SW 1271 (cell line): Measurements from ENCODE around the gene GGPS1.
"Not testable (repeated sequence)": the region's sequence is repeated elsewhere in the genome, so short reads cannot be mapped to it uniquely, and the experiment has no call there.

Experiments used
- DNase-seq, 2 experiments: peaks; one replicate each; lab custom pipeline; 2025; lab: John Stamatoyannopoulos, UW

The GGPS1 gene

DNA sequence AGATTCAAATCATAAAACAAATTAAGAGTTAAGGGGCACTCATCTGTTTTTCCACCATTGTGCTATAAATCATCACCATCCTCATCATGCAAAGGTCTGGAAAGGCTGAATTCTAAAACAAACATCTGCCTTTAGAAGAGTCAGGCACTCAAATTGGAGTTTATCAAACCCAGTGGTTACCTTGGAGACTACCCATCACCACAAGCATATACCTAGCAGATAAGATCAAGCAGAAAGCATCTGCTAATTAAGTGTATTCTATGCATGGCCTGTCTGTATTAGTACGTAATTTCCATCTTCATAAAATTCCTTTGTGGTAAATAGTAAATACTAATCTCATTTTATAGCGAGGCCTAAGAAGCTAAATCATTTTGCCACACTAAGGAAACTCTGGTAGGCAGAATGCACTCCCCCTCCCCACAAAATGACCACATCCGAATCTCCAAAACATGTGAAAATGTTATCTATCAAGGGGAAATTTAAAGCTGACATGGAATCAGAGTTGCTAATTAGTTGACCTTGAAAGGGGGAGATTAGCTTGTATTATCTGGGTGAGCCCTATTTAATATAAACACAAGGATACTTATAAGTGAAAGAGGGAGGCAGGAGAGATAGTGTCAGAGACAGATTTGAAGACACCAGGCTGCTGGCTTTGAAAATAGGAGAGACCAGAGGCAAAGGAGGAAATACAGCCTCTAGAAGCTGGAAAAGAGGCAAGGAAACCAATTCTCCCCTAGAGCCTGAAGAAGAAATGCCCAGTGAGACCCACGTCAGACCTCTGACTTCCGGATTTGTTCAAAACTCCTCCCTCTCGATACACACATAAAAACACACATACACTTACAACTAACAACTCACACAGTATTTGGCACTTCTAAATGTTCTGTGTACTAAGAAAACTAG lies 23.6 kb upstream of the GGPS1 start:
- no peak for DNase-seq

DNA sequence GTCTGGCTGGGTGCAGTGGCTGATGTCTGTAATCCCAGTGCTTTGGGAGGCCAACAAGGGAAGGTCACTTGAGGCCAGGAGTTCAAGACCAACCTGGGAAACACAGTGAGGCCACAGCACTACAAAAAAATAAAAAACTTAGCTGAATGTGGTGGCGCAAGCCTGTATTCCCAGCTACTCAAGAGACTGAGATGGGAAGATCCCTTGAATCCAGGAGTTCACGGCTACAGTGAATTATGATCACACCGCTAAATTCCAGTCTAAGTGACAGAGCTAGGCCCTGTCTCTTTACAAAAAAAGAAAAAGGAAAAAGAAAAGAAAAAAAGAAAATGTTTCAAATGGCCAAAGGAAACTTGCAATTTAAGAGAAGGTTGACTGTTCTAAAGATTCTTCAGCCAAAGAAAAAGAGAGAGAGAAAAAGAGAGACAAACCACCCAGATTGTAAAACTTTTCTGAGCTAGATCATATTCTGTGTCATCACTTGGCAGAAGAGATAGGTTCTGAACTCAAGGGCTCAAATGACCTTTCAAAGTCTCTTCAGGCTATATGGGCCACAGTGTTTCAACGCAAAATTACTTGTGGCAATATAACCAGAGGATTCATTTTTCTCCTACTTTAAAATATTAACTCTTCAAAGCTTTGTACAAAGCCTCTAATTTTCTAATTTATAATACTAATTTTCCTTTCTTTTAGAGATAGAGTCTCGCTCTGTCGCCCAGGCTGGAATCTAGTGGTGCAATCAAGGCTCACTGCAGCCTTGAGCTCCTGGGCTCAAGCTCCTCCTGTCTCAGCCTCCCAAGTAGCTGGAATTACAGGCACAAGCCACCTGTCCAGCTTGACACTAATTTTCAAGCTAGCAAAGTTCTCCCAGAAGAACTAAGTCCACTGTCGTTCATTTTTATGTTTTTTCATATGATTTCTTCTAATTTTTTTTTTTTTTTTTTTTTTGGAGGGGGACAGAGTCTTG lies 20.9 kb upstream of the GGPS1 start:
- DNase-seq, result no peak

DNA sequence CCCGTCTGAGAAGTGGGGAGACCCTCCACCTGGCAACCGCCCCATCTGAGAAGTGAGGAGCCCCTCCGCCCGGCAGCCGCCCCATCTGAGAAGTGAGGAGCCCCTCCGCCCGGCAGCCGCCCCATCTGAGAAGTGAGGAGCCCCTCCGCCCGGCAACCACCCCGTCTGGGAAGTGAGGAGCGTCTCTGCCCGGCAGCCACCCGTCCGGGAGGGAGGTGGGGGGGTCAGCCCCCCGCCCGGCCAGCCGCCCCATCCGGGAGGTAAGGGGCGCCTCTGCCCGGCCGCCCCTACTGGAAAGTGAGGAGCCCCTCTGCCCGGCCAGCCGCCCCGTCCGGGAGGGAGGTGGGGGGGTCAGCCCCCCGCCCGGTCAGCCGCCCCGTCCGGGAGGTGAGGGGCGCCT lies 19.2 kb upstream of the GGPS1 start:
- not testable (repeated sequence) for DNase-seq

DNA sequence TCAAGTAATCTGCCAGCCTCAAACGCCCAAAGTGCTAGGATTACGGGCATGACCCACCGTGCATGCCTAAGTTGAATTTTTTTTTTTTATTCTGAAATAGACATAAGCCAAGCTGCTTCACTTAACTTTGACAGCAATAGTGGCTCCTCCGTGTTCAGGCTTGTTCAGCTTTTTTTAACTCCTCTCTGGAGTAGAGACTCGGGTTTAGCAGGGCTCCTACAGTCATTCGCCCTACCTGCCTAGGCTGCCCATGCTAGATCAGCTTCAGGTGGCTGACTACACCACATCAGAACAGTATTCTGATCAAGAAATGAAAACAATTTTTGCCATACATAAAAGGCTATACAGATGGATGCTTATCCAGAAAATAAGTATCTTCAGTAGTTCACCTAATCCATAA lies 15.1 kb upstream of the GGPS1 start:
- DNase-seq, result no peak

DNA sequence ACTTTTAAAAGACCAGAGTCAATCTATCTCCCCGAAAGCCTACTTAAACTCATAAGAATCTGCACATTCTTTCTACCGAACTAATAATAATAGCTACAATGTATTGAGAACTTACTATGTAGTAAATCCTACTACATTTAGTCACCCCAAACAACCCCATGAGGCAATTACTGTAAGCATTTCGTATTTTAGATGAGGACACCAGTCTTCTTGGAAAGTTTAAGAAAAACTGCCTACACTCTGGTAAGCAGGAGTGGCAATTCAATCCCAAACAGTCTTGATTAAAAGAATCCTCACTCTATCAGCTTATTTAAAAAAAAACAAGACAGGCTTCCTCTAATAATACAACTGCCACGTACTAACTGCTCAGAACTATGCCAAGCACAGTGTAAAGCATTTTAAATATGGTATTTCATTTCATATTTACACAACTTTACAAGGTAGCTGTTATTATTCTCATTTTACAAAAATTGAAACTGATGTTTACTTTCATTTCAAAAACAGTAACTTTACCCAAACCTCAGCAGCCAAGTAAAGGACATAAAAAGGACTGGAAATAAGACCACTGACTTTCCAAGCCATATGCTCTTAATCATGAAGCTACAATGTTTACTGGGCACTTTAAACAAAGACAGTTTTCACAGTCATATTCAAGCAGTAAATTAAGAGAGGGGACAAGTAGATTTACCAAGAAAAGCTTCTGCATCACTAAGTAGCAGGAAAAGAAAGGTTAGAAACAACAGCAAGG lies 14.3 kb upstream of the GGPS1 start:
- DNase-seq, result no peak

GRCh38 chr1:235315173-235315572 lies 13.2 kb upstream of the GGPS1 start:
- no peak for DNase-seq

- DNase-seq, result no peak
Measured at GRCh38 chr1:235315735-235316134, 12.6 kb upstream of the GGPS1 start.

DNA sequence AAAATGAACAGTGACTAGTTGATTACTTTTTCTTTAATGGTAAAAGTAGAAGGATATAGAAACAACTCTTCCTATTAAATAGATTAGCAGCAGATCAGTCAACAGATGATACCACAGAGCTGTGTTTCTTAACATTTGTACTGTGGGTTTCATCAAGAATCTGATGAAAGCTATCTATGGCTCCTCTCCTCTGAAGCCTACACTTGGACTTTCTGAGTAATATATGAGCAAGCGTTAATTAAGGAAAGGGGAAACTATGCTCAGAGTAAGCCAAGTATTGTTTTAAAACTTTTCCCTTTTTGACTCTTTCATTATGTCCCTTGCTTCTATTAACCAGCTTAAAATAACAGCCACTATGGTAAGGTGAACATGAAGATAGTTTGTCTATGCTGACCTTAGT lies 11.2 kb upstream of the GGPS1 start:
- no peak for DNase-seq

DNA sequence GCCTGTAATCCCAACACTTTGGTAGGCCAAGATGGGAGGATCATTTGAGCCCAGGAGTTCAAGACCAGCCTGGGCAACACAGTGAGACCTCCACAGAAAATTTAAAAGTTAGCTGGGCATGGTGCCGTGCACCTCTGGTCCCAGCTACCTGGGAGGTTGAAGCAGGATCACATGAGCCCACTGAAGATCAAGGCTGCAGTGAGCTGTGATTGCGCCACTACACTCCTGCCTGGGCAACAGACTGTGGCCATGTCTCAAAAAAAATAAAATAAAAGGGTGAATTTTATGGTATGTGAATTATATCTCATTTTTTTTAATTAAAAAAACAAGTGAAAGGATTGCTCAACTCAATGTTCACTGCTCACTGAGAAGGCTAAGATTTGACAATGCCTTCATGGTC lies 9.1 kb upstream of the GGPS1 start:
- DNase-seq, result no peak

GRCh38 chr1:235320521-235321179 lies 7.7 kb upstream of the GGPS1 start:
- DNase-seq, result no peak

DNA sequence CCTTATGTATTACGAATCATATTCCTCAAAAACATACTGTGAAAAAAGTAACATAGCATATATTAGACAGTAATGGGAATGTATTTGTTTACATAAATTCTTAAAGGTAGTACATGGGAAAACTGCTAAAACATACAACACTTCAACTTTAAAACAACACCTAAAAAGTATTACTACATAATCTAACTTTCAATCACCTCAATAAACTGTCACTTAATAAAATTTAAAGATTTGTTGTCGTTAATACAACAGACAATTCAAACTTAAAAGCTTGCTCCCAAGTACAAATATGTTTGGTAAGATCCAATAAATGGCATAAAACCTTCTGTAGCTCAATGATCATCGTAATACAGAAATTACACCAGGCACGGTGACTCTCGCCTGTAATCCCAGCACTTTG lies 4.1 kb upstream of the GGPS1 start:
- DNase-seq, result no peak

GRCh38 chr1:235325139-235325538 lies 3.2 kb upstream of the GGPS1 start:
- no peak for DNase-seq

- DNase-seq, result no peak
Measured at GRCh38 chr1:235325854-235326253, 2.5 kb upstream of the GGPS1 start.

DNA sequence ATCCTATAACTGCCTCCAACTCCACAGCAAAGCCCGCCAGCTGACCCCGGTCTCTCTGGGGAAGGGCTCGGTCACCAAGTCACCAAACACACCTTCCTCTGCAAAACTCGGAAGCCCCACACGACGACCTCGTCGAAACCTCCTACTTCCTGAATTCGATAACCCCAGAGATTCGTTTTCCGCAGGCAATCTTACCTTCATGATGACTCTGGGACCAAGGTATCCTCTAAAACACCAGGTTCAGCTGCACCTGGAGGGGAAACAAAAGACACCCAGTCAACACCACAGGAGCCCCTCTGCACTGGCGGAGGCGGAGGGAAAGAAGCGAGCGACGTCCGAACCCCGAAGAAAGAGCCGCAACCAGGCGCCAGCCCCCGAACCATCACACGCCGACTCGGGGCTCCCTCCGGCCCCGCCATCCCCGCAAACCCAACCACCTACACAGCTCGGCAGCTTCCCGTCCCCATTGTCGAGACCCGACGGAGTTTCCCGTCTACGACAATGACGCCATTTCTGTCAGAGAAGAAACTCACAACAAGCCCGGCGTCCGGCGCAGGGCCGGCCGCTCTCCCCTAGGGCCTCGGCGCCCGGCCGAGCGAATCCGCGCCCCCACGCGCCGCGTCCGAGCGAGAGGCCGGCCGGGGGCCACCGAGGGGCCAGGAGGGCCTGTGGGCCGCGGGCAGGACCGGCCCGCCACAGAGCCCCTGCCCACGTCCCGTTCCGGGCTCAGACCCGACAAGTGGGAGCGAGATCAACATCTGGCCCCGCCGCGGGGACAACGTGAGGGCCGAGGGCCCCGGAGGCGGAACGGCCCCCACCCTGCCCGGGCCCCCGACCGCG lies 1.4 kb upstream of the GGPS1 start:
- peak in 1 of 2 experiments; percentile 6 for DNase-seq

DNA sequence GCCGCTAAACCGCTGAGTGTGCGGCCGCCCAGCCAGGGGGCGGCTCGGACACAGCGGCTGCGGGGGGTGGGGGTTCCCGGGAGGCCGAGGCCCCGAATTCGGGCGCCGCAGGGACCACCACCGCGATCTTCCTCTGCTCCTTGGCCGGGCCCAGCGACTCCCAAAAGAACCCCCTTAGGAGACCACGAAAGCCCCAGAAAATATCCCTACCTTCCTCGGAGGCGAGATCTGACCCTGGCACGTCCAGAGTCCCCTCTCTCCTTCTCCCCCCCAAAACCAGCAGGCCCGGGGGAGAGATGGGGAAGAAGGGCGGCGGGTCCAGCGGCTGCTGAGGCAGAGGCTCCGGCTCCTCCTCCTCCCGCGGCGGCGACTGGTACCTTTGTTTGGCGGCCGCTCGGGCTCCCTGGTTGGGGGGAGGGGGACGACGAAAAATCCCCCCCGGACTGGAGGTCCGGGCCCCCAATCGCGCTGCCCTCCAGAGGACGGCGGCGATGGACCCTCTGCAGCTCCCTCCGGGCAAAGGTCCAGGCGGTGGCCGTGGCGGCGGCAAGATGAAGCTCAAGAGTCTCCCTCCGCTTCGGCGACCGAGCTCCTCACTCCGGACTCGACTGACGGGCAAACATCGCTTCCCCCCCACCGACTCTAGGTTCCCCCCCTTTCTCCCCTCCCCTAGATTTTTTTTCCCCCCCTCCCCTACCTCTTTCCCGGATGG lies 655 bp upstream of the GGPS1 start, which contains the start of gene ARID4B:
Gene ARID4B, minus strand, starts transcription at position 621 of the 712 bp plus-strand sequence. CDS start 1,260 bp downstream, outside the sequence.
- DNase-seq, result peak; percentile 6 to 38

GRCh38 chr1:235329139-235329902 lies 951 bp downstream of the GGPS1 start:
- peak in 1 of 2 experiments; percentile 37 for DNase-seq

DNA sequence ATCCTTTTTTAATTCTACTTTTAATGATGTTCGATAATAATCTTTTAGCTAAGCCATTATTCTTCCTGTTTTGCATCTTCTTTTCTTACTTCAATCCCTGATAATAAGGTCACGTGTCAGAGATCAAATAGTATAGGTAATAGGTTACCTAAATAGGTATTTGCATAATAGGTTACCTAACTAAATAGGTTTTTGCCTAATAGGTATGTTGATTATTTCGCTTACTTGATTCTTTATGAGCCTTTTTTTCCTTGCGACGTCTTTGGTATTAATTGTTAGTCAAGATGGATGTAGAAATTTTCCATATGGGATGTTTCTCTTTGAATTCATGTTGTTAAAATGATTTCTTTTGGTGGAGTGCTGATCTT lies 2.5 kb downstream of the GGPS1 start:
- DNase-seq, result no peak

DNA sequence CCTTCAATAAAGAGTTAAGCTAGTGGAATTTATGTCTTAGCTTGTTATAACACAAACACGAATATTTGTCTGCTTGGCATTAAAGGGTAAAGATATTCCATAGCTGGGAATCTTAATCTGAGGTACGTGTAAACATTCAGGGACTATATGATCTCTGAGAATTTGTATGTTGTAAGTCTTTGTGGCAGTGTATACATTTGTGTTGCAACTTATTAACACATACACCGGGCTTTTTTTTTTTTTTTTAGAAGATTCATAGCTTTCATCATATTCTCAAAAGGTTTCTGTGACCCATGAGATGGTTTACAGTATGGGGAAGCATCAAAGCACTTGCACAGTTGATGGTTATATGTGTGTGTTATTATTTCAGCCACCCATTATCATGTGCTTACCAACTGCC lies 3.0 kb downstream of the GGPS1 start:
- no peak for DNase-seq

GRCh38 chr1:235336903-235337302 lies 8.5 kb downstream of the GGPS1 start:
- DNase-seq, result no peak
